ENCODE measurements around the gene ARHGAP29.

ARHGAP29 gene

DNA sequence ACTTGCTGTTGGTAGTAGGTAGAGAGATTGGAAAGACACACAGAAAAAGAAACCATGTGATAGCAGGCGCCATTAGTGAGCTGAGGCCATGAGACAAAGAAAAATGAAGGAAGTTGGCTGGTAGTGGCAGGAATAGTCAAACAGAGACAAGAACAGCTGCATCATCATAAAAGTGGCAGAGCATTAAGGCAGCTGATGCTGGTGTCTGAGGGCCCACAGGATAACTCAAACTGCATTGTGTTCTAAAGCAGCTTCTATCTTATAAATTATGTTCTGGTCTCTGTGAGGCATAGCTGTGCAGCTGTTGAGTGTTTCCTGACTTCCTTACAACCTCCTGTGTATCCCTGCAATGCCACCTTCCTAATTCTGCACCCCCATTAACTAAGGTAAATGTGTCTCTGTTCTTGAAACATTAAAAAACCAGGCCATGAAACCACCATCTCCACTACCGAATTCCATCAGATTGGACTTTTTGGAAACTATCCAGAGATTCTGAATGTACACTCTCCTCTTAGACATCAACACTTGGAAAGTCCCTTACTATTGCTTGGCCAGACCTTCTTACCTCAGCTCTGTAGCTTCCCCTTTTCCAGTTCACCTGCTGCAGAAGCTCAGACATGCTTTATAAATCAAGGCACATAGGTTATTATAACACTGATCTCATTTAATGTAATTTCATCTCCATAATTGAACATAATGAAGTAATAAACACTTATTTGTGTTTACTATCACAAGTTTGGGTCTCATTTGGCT, 23.4 kb upstream of the ARHGAP29 start:
- no peak for DNase-seq

DNA sequence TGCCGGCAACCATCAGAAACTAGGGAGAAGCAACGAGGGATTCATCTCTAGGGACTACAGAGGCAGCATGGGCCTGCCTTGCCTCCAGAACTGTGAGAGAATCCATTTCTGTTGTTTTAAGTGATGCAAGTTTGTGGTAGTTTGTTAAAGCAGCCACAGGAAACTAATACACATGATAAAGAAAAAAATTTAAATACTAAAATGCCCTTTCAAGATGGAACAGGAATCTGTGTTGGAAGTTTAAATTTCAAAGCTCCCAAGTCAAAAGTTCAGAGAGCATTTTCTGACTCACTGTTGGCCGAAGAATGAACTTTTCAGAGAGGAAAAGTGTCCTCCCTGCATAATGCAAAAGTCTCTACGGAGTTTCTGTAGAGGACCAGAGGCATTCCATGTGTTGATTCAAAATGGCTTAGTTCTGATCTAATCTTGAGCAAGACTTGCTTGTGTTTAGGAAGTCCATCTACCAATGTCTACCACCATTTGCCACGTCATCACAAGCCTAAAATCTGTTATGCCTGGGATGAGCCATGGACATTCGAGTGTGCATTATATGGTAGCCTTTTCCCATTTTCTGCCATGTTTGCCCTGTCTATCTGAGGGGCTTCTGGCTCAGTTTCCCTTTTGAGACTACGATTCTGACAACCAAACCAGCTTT, 22.4 kb upstream of the ARHGAP29 start:
- no peak for DNase-seq

- DNase-seq, result no peak
Measured at GRCh38 chr1:94258873-94259331, 21.5 kb upstream of the ARHGAP29 start.

- no peak for DNase-seq
Measured at GRCh38 chr1:94257444-94257843, 20.1 kb upstream of the ARHGAP29 start.

DNA sequence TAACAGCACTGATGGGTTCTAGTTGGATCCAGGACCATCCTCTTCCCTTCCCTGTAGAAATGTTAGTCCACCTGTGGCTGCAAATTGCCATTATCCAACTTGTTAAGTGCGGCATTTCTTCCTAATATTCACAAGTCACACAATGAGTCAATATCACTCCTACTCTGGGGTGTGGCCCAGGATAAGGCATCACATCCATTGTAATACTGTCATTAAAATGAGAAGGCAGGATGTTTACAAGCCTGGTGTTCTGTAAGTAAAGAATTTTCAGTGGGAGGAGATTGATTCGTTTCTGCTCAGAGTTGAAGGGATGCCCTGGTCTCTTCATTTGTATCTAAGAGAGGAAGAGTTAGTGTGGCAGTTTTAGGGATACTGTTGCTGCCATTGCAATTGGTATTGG, 18.1 kb upstream of the ARHGAP29 start:
- no peak for DNase-seq

- DNase-seq, result no peak
Measured at GRCh38 chr1:94254073-94254810, 16.9 kb upstream of the ARHGAP29 start.

- no peak for DNase-seq
Measured at GRCh38 chr1:94253456-94254017, 16.2 kb upstream of the ARHGAP29 start.

- no peak for DNase-seq
Measured at GRCh38 chr1:94250341-94250740, 13.0 kb upstream of the ARHGAP29 start.

- DNase-seq, result no peak
Measured at GRCh38 chr1:94248956-94249688, 11.7 kb upstream of the ARHGAP29 start.

- peak; percentile 64 for DNase-seq
Measured at GRCh38 chr1:94247138-94248094, 10.0 kb upstream of the ARHGAP29 start.

GRCh38 chr1:94246692-94247137, 9.3 kb upstream of the ARHGAP29 start:
- DNase-seq, result no peak

DNA sequence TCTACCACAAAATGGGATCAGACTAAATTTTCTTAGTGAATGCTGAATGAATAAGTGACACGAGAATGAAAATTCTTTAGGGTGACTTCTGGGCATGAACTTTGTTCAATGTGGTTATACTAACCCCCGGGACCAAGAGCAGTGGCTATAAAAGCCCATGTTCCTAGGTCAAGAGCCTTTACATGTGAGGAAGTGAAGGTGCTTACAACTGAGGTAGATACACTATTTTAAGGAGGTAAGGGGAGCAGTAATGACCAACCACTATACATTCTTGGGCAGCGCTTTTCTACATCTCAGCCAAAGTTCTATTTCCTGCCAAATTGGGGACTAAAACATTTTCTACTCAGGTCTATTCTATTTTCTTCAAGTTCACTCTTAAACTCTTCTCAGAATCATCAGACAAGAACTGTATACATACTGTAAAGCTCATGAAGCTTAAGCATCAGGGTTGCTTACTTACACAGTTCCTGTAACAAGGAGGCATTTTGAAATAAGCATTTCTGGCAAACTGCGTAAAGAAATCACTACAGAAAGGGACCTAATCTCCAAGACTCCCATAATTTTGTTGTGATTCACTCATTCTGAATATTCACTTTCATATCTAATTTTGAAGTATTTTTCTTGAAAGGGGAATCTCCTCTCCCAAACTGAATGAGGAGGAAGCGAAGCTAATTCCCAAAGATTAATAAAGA, 8.5 kb upstream of the ARHGAP29 start:
- DNase-seq, result no peak

DNA sequence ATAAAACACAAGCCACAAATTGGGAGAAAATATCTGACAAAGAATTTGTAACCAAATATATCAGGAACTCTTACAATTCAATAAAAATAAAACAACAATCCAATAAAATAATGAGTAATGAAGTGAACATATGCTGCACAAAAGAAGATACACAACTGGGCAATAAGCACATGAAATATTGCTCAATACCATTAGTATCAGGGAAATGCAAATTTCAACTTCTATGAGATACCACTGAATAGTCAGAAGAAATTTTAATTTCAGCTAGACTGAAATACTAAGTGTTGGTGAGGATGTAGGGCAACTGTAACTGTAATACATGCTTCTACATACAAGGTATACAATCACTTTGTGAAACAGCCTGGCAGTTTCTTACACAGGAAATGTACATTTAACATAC, 7.4 kb upstream of the ARHGAP29 start:
- DNase-seq, result no peak

DNA sequence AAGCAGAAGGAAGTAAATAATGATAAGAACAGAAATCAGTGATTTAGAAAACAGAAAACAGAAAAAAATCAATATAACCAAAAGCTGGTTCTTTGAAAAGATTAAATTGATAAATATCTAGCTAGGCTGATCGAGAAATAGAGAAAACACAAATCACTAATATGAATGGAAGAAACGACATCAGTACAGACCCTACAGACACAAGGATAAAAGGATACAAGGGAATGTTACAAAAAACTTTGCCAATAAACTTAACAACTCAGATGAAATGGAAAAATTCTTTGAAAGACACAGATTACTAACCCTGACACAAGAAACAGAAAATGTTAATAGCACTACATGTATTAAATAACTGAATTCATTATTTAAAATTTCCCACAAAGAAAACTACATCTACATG, 6.3 kb upstream of the ARHGAP29 start:
- DNase-seq, result no peak

GRCh38 chr1:94240822-94241221, 3.4 kb upstream of the ARHGAP29 start:
- no peak for DNase-seq

- no peak for DNase-seq
Measured at GRCh38 chr1:94239796-94240195, 2.4 kb upstream of the ARHGAP29 start.

DNA sequence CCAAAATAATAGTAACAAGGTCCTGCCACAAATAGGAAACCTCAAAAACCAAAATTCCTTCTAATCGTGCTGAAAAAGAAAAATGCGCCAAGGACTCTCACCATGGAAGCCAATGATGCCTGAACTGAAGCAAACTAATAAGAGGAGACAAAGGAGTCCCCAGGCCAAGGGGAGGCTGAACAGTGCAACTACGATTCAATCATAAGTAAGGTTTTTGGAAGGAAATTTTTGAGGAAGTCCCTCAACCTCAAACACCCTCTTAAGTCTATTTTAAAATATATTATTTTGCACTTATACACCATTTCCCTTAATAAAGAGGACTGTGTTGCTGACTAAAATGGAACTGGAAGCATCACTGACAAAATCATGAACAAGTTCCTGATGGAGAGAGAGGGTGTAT, 1.7 kb upstream of the ARHGAP29 start:
- DNase-seq, result no peak

DNA sequence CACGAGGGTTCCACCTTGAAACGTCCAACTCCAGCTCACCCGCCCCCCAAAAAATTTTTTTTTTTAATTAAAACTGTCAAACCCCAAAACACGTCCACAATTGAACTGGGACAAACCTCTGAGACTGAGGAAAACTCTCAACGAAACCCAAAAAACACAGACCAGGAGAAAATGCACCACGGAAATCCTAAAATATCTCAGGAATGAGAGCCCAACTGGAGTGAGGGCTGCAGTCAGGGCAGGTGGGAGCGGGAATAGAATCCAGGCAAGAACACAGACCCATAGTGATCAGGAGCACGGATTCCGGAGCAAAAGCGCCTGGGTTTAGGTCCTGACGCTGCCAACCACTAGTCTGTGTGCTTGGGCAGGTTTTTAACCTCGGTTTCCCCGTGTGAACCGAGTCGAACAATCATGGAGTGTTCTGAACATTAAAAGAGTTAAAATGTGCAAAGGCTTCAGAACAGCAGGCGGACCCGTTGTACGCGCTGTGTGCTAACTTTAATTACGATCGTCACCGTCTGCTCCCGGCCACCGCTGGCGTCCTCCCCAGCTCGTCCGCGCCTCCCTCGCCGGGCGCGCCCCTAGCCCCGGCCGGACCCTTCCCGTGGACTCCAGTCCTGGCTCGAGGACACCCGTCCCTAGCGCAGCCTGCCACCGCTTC, 624 bp downstream of the ARHGAP29 start:
- no peak for DNase-seq

- no peak for DNase-seq
Measured at GRCh38 chr1:94236013-94236491, 1.3 kb downstream of the ARHGAP29 start.
